ENCODE results near the gene WASL. TPM values are rescaled to one million over a fixed set of nuclear protein-coding genes. Genes with fewer than 3 reads are reported as not detected.

WASL gene
- total RNA-seq, 4 donors from 2014 or later: 29.3 to 40.0 (median 29.7) TPM

DNA sequence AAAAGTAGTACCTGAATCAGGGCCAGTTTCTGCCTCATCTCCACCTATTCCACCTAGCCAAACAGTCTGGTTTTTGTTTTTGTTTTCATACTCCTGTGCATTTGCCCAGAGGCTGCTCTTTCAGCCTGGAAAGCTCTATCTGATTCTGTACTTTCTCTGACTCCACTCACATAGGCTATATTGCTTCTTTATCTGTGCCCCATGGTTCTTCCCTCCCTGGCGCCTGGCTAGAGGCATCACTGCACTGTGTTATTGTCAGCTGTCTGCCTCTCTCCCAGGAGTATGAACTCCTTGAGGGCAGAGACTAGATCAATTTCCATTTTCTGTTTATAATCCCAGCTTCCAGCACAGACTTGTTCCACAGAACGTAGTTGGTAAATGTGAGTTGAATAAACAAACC is 98.2 kb downstream of the WASL start:
- H3K27me3 ChIP-seq: no peaks in the 10 kb centered on the region
- H3K4me1 ChIP-seq: peaks cover 2% of the 10 kb centered on the region
- H3K4me3 ChIP-seq: no peak overlapping the region
- no peak for DNase-seq (ENCODE audit: low spot score in 2 of 2)
- WGBS: 42% methylated on average over 2 of the region's 2 CpGs
- no peaks in the 10 kb centered on the region for H3K36me3 ChIP-seq
- H3K9me3 ChIP-seq: no peaks in the 10 kb centered on the region
- no peak overlapping the region for H3K27ac ChIP-seq
- TF ChIP-seq POLR2AphosphoS5 (IDR thresholded peaks at IDR 0.05) (no peak), EP300 (IDR thresholded peaks at IDR 0.05) (no peak), POLR2A (IDR thresholded peaks at IDR 0.05) (no peak)
- TF ChIP-seq, protein P1, sequence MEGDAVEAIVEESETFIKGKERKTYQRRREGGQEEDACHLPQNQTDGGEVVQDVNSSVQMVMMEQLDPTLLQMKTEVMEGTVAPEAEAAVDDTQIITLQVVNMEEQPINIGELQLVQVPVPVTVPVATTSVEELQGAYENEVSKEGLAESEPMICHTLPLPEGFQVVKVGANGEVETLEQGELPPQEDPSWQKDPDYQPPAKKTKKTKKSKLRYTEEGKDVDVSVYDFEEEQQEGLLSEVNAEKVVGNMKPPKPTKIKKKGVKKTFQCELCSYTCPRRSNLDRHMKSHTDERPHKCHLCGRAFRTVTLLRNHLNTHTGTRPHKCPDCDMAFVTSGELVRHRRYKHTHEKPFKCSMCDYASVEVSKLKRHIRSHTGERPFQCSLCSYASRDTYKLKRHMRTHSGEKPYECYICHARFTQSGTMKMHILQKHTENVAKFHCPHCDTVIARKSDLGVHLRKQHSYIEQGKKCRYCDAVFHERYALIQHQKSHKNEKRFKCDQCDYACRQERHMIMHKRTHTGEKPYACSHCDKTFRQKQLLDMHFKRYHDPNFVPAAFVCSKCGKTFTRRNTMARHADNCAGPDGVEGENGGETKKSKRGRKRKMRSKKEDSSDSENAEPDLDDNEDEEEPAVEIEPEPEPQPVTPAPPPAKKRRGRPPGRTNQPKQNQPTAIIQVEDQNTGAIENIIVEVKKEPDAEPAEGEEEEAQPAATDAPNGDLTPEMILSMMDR (IDR thresholded peaks at IDR 0.05): no peak

GRCh38 chr7:123649964-123650363 is 98.8 kb downstream of the WASL start:
- peaks cover 2% of the 10 kb centered on the region for H3K4me1 ChIP-seq
- DNase-seq (ENCODE audit: low spot score in 2 of 2): no peak
- H3K36me3 ChIP-seq: no peaks in the 10 kb centered on the region
- 73% methylated on average over 2 of the region's 2 CpGs for WGBS
- H3K27ac ChIP-seq: no peak overlapping the region
- no peak for TF ChIP-seq POLR2A (IDR thresholded peaks at IDR 0.05)
- TF ChIP-seq EP300 (IDR thresholded peaks at IDR 0.05): no peak
- no peak for TF ChIP-seq POLR2AphosphoS5 (IDR thresholded peaks at IDR 0.05)
- TF ChIP-seq, protein P1 (IDR thresholded peaks at IDR 0.05): no peak
- H3K27me3 ChIP-seq: no peaks in the 10 kb centered on the region
- no peak overlapping the region for H3K4me3 ChIP-seq
- no peaks in the 10 kb centered on the region for H3K9me3 ChIP-seq

GRCh38 chr7:123647106-123647730 is 101.6 kb downstream of the WASL start:
- H3K4me1 ChIP-seq: peaks cover 17% of the 10 kb centered on the region
- H3K27ac ChIP-seq: no peak overlapping the region
- H3K36me3 ChIP-seq: no peaks in the 10 kb centered on the region
- no peaks in the 10 kb centered on the region for H3K9me3 ChIP-seq
- no peak for TF ChIP-seq EP300 (IDR thresholded peaks at IDR 0.05)
- TF ChIP-seq, protein P1 (IDR thresholded peaks at IDR 0.05): no peak
- WGBS: 71% methylated on average over 7 of the region's 7 CpGs
- DNase-seq (ENCODE audit: low spot score in 2 of 2): no peak
- H3K4me3 ChIP-seq: no peak overlapping the region
- no peaks in the 10 kb centered on the region for H3K27me3 ChIP-seq

GRCh38 chr7:123645516-123645915 is 103.3 kb downstream of the WASL start:
- DNase-seq (ENCODE audit: low spot score in 2 of 2): no peak
- H3K27ac ChIP-seq: no peak overlapping the region
- H3K9me3 ChIP-seq: no peaks in the 10 kb centered on the region
- no peak overlapping the region for H3K4me3 ChIP-seq
- no peaks in the 10 kb centered on the region for H3K27me3 ChIP-seq
- TF ChIP-seq POLR2AphosphoS5 (IDR thresholded peaks at IDR 0.05) (no peak), POLR2A (IDR thresholded peaks at IDR 0.05) (no peak), EP300 (IDR thresholded peaks at IDR 0.05) (no peak)
- TF ChIP-seq, protein P1 (IDR thresholded peaks at IDR 0.05): no peak
- H3K36me3 ChIP-seq: no peaks in the 10 kb centered on the region
- 29% methylated on average over 3 of the region's 3 CpGs for WGBS
- peaks cover 17% of the 10 kb centered on the region for H3K4me1 ChIP-seq

DNA sequence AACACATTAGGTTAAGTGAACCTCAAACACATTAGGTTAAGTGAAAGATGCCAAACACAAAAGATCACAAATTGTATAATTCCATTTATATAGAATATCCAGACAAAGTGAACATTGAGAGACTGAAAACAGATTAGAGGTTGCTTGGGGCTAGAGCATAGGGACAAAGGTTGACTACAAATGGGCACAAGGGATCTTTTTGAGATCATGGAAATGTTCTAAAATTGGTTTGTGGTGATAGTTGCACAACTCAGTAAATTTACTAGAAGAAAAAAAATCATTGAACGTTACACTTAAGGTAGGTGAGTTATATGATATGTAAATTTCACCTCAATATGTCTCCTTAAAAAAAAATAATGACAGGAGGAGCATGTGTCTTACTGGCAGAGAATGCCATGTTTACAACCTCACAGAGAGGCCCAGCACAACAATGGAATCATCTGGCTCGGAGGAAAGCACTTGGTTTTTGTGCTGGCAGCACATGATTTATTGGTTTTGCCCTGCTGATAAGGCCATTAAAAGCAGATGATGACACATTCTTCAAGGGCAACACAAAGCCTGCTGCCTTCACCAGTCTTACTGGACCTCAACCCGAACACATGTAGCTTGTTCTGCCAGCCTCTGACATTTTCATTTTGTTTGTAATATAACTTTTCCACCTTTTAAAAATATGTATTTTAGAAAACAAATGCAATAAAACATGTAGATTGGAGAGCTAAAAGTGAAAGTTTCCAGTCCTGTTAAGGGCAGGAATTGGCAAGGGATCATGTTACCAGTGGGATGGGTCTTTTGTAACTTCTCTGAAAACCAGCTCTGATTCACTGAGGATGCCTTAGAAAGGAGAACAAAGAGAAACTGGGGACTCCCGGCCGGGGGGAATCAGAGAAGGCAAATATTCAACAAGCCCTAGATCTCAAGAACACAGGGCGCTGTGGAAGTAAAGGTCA is 105.0 kb downstream of the WASL start:
- Histone ChIP-seq H3K27ac (no peak overlapping the region), H3K27me3 (no peaks in the 10 kb centered on the region), H3K4me1 (peaks cover 17% of the 10 kb centered on the region), H3K4me3 (no peak overlapping the region), H3K36me3 (no peaks in the 10 kb centered on the region), H3K9me3 (no peaks in the 10 kb centered on the region)
- DNase-seq (ENCODE audit: low spot score in 2 of 2): no peak
- 28% methylated on average over 6 of the region's 6 CpGs for WGBS
- TF ChIP-seq POLR2A (IDR thresholded peaks at IDR 0.05): no peak
- TF ChIP-seq, protein P1 (IDR thresholded peaks at IDR 0.05): no peak
- no peak for TF ChIP-seq POLR2AphosphoS5 (IDR thresholded peaks at IDR 0.05)
- no peak for TF ChIP-seq EP300 (IDR thresholded peaks at IDR 0.05)
